CD8-positive, alpha-beta memory T cell (primary cell): ENCODE measurements around the gene NFIX. TPM values are rescaled to one million over a fixed set of nuclear protein-coding genes. Genes with fewer than 3 reads are reported as not detected.

Source experiments
- CTCF ChIA-PET: fragments of 350-600 bp; sonication (Branson Sonifier 250); formaldehyde crosslinking; loops from one replicate; lab custom pipeline; 2021; ENCODE audit warnings: antibody characterized with exemption; lab: Charles Lee
- POLR2A ChIA-PET: fragments of 350-600 bp; sonication (Branson Sonifier 250); formaldehyde crosslinking; loops from one replicate; lab custom pipeline; 2021; ENCODE audit warnings: antibody characterized with exemption; lab: Charles Lee
- DNase-seq, 5 donors: peaks; one replicate each; pipeline versions ENCODE4 v3.0.0 to v3.0.0-alpha.2; 2020 to 2022; ENCODE audit warnings: mixed read lengths in 1 of 5
- H3K27ac ChIP-seq: one replicate; pipeline ENCODE4 v1.7.0; 2013; ENCODE audit warnings: low read depth, mild to moderate bottlenecking, low read length, moderate library complexity
- H3K27me3 ChIP-seq: 2 replicates; pipeline ENCODE4 v1.7.0; 2013; ENCODE audit warnings: low read length, mild to moderate bottlenecking; ENCODE audit not compliant: insufficient read depth, poor library complexity, severe bottlenecking
- H3K36me3 ChIP-seq: 2 replicates; pipeline ENCODE4 v1.7.0; 2013; ENCODE audit warnings: mild to moderate bottlenecking, low read length, moderate library complexity; ENCODE audit not compliant: insufficient read depth
- H3K4me1 ChIP-seq: 2 replicates; pipeline ENCODE4 v1.7.0; 2013; ENCODE audit warnings: mild to moderate bottlenecking, low read length, moderate library complexity; ENCODE audit not compliant: insufficient read depth
- H3K4me3 ChIP-seq: 2 replicates; pipeline ENCODE4 v1.7.0; 2013; ENCODE audit warnings: mild to moderate bottlenecking, low read length
- H3K9me3 ChIP-seq: 2 replicates; pipeline ENCODE4 v1.7.0; 2013; ENCODE audit warnings: mild to moderate bottlenecking, low read length
- H3K27ac Mint-ChIP-seq, 8 donors: one replicate each; pipeline ENCODE4 v1.8.0; 2020 to 2021; ENCODE audit warnings: mixed read lengths in 8 of 8, mild to moderate bottlenecking in 6 of 8, inconsistent platforms in 3 of 8, moderate library complexity in 3 of 8
- H3K27me3 Mint-ChIP-seq, 2 donors: one replicate each; pipeline ENCODE4 v1.8.0; 2020 to 2021; ENCODE audit warnings: mixed read lengths in 2 of 2, mild to moderate bottlenecking in 1 of 2, moderate library complexity in 1 of 2
- H3K36me3 Mint-ChIP-seq, 3 donors: one replicate each; pipeline ENCODE4 v1.8.0; 2020 to 2021; ENCODE audit warnings: mixed read lengths in 3 of 3, inconsistent platforms in 1 of 3, mild to moderate bottlenecking in 1 of 3
- H3K4me1 Mint-ChIP-seq, 3 donors: one replicate each; pipeline ENCODE4 v1.8.0; 2020 to 2021; ENCODE audit warnings: mixed read lengths in 3 of 3, inconsistent platforms in 1 of 3, mild to moderate bottlenecking in 1 of 3
- H3K4me3 Mint-ChIP-seq, 7 donors: one replicate each; pipeline ENCODE4 v1.8.0; 2020 to 2021; ENCODE audit warnings: mixed read lengths in 7 of 7, mild to moderate bottlenecking in 6 of 7, moderate library complexity in 4 of 7, inconsistent platforms in 2 of 7
- H3K9me3 Mint-ChIP-seq, 5 donors: one replicate each; pipeline ENCODE4 v1.8.0; 2020 to 2022; ENCODE audit warnings: mixed read lengths in 5 of 5, mild to moderate bottlenecking in 3 of 5, moderate library complexity in 2 of 5, inconsistent platforms in 1 of 5
- polyA plus RNA-seq: library from polyadenylated mRNA; unstranded; fragments of 300-500 nt; fragmentation: Illumina TruSeq; gene quantifications from one replicate; pipeline ENCODE4 v1.2.3, GENCODE V29; 2021
- total RNA-seq, 2 experiments: library from RNA; stranded (reverse); gene quantifications; one replicate each; pipeline ENCODE4 v1.2.3, GENCODE V29; 2021

Gene NFIX
- total and polyA plus RNA-seq, 3 experiments from 2014 or later, result 0.94 to 2.8 (median 2.3) TPM

GRCh38 chr19:13093407-13094105, 98.3 kb downstream of the NFIX start:
- H3K9me3 Mint-ChIP-seq, result no peaks in the 10 kb centered on the region
- peaks cover 29% of the 10 kb centered on the region for H3K4me1 ChIP-seq
- no peaks in the 10 kb centered on the region for H3K36me3 ChIP-seq
- H3K36me3 Mint-ChIP-seq, result no peaks in the 10 kb centered on the region
- H3K9me3 ChIP-seq, result no peaks in the 10 kb centered on the region
- peak; percentile 66 to 86 (median 72) for DNase-seq
- H3K27me3 Mint-ChIP-seq, result peaks cover 19 to 27% of the 10 kb centered on the region in 2 donors
- ChIA-PET CTCF (interaction anchor here (0.7 to 4.9 kb wide), 21 partner anchors 9 to 211 kb away, joined by 3 to 71 read pairs (median 5); partner anchors contain the start of gene GCDH), POLR2A (no interaction called here)
- H3K4me3 Mint-ChIP-seq, result no peak overlapping the region
- H3K4me3 ChIP-seq, result no peak overlapping the region
- H3K27ac Mint-ChIP-seq, result peak overlapping the region in 1 of 8 donors; percentile 6
- peaks cover 15 to 34% (median 16%) of the 10 kb centered on the region in 3 donors for H3K4me1 Mint-ChIP-seq
- peaks cover 17% of the 10 kb centered on the region for H3K27me3 ChIP-seq
- no peak overlapping the region for H3K27ac ChIP-seq

- peak overlapping the region in 2 of 8 donors; percentile 6 to 55 for H3K27ac Mint-ChIP-seq
- H3K4me3 Mint-ChIP-seq, result no peak overlapping the region
- Histone ChIP-seq H3K27me3 (peaks cover 17% of the 10 kb centered on the region), H3K36me3 (no peaks in the 10 kb centered on the region), H3K4me1 (peaks cover 34% of the 10 kb centered on the region), H3K27ac (no peak overlapping the region), H3K9me3 (no peaks in the 10 kb centered on the region), H3K4me3 (no peak overlapping the region)
- DNase-seq, result no peak
- peaks cover 20 to 39% (median 20%) of the 10 kb centered on the region in 3 donors for H3K4me1 Mint-ChIP-seq
- ChIA-PET POLR2A (interaction anchor here (1.6 kb wide), 1 partner anchor 62 kb away, joined by 4 read pairs; no protein-coding TSS in a partner anchor), CTCF (interaction anchor here (0.8 to 4.9 kb wide), 20 partner anchors 9 to 211 kb away, joined by 3 to 71 read pairs (median 5); partner anchors contain the start of gene GCDH)
- H3K9me3 Mint-ChIP-seq, result no peaks in the 10 kb centered on the region
- peaks cover 20 to 28% of the 10 kb centered on the region in 2 donors for H3K27me3 Mint-ChIP-seq
- no peaks in the 10 kb centered on the region for H3K36me3 Mint-ChIP-seq
These were observed 98.8 kb downstream of the NFIX start for GRCh38 chr19:13094106-13094504.

- H3K4me3 ChIP-seq, result no peak overlapping the region
- no peak for DNase-seq
- POLR2A ChIA-PET, result interaction anchor here (0.6 to 1.6 kb wide), 2 partner anchors 12 to 61 kb away, joined by 4 to 7 read pairs; no protein-coding TSS in a partner anchor
- peaks cover 23 to 46% (median 26%) of the 10 kb centered on the region in 3 donors for H3K4me1 Mint-ChIP-seq
- no peaks in the 10 kb centered on the region for H3K36me3 Mint-ChIP-seq
- no peak overlapping the region for H3K27ac ChIP-seq
- H3K27ac Mint-ChIP-seq, result peak overlapping the region in 3 of 8 donors; percentile 4 to 88 (median 63)
- peaks cover 17% of the 10 kb centered on the region for H3K27me3 ChIP-seq
- H3K9me3 Mint-ChIP-seq, result peaks cover 0 to under 1% (median 0%) of the 10 kb centered on the region in 5 donors
- H3K4me1 ChIP-seq, result peaks cover 40% of the 10 kb centered on the region
- H3K36me3 ChIP-seq, result no peaks in the 10 kb centered on the region
- H3K27me3 Mint-ChIP-seq, result peaks cover 23 to 28% of the 10 kb centered on the region in 2 donors
- no peaks in the 10 kb centered on the region for H3K9me3 ChIP-seq
- no peak overlapping the region for H3K4me3 Mint-ChIP-seq
- CTCF ChIA-PET, result interaction anchor here (0.9 to 4.9 kb wide), 14 partner anchors 10 to 212 kb away, joined by 3 to 71 read pairs (median 6); partner anchors contain the start of gene GCDH
These were observed 99.6 kb downstream of the NFIX start for GRCh38 chr19:13094771-13095392.

DNA sequence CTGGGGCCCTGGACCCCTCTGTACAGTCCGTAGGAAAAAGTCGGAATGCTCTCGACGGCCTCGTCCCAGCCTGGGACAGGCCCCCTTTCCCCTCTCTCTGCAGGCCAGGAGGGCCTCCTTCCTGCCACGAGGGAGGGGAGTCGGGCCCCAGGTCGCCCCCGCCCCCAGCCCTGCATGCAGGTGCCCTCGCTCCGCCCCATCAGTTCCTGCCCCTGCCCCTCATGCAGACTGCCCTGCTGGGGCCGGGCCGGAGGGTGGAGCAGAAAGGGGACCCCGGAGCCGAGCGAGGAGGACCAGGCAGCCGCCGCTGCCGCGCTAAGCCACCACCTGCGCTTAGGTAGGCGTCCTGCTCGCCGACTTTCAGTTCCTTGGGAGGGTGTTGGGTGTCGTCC, 100.1 kb downstream of the NFIX start:
- peaks cover 0 to 4% (median 0%) of the 10 kb centered on the region in 5 donors for H3K9me3 Mint-ChIP-seq
- no peaks in the 10 kb centered on the region for H3K36me3 ChIP-seq
- no peak overlapping the region for H3K27ac ChIP-seq
- DNase-seq, result peak in 1 of 5 donors; percentile 56
- H3K27ac Mint-ChIP-seq, result no peak overlapping the region
- peaks cover 0 to 3% (median 0%) of the 10 kb centered on the region in 3 donors for H3K36me3 Mint-ChIP-seq
- CTCF ChIA-PET, result interaction anchor here (0.9 to 4.9 kb wide), 9 partner anchors 9 to 210 kb away, joined by 3 to 71 read pairs (median 12); no protein-coding TSS in a partner anchor
- H3K4me1 Mint-ChIP-seq, result peaks cover 28 to 51% (median 31%) of the 10 kb centered on the region in 3 donors
- peak overlapping the region in 2 of 7 donors; percentile 71 to 74 for H3K4me3 Mint-ChIP-seq
- no peaks in the 10 kb centered on the region for H3K9me3 ChIP-seq
- H3K4me1 ChIP-seq, result peaks cover 45% of the 10 kb centered on the region
- peaks cover 27 to 28% of the 10 kb centered on the region in 2 donors for H3K27me3 Mint-ChIP-seq
- peaks cover 17% of the 10 kb centered on the region for H3K27me3 ChIP-seq
- POLR2A ChIA-PET, result interaction anchor here (0.6 to 1.6 kb wide), 2 partner anchors 12 to 60 kb away, joined by 4 to 7 read pairs; no protein-coding TSS in a partner anchor
- no peak overlapping the region for H3K4me3 ChIP-seq

DNA sequence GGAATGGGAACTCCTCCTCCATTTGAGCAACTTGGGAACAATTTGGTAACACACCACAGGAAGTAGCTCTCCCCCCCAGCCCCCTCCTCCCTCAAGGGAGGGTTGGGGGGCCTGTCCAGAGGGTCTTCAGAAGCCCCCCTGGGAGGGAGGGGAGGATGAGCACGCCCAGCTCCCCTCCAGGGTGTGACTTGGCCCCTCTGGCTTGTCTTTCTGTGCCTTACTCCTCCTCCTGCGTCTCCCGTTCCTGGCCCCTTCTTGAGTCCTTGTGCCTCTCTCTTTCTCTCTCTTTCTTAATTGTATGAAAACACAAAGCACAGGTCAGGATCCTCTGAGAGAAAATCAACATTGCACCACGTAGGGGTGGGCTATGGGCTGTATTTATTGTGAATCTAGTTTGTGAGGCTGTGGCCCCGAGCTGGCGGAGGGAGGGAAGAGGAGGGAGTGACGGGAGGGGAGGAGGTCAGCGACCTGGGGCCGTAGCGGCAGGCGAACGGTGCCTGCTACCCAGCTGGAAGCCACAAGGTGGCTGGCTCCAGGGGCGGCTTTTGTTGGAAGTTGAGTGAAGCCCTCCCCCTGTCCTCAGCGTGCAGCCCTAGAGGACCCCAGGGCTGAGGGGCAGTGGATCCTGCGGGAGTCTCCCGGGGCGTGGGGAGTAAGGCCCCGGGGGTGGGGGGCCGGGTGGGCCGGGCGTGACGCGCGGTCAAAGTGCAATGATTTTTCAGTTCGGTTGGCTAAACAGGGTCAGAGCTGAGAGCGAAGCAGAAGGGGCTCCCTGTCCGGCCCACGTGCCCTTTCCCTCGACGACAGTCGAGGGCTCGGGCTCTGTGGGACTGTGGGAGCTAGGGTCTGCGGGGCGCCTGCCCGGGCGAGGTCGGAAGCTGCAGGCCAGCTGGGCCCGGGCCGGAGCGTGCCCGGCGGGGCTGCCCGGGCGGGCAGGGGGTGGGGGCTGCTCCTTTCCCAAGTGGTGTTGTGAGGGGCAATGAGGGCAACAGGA, 101.0 kb downstream of the NFIX start:
- peak overlapping the region; percentile 59 for H3K27ac ChIP-seq
- Mint-ChIP-seq H3K4me1 (peaks cover 29 to 58% (median 33%) of the 10 kb centered on the region in 3 donors), H3K27ac (peak overlapping the region in 6 of 8 donors; percentile 7 to 90 (median 56)), H3K9me3 (peaks cover 0 to 4% (median 0%) of the 10 kb centered on the region in 5 donors), H3K36me3 (peaks cover 0 to 3% (median 0%) of the 10 kb centered on the region in 3 donors), H3K4me3 (peak overlapping the region; percentile 1 to 79 (median 67)), H3K27me3 (peaks cover 27 to 28% of the 10 kb centered on the region in 2 donors)
- peaks cover 17% of the 10 kb centered on the region for H3K27me3 ChIP-seq
- peaks cover 53% of the 10 kb centered on the region for H3K4me1 ChIP-seq
- H3K4me3 ChIP-seq, result no peak overlapping the region
- H3K36me3 ChIP-seq, result no peaks in the 10 kb centered on the region
- H3K9me3 ChIP-seq, result no peaks in the 10 kb centered on the region
- ChIA-PET POLR2A (interaction anchor here (0.5 to 1.6 kb wide), 2 partner anchors 49 to 60 kb away, joined by 4 to 5 read pairs; no protein-coding TSS in a partner anchor), CTCF (interaction anchor here (1.1 to 4.9 kb wide), 5 partner anchors 9 to 211 kb away, joined by 3 to 71 read pairs (median 36); no protein-coding TSS in a partner anchor)
- no peak for DNase-seq

DNA sequence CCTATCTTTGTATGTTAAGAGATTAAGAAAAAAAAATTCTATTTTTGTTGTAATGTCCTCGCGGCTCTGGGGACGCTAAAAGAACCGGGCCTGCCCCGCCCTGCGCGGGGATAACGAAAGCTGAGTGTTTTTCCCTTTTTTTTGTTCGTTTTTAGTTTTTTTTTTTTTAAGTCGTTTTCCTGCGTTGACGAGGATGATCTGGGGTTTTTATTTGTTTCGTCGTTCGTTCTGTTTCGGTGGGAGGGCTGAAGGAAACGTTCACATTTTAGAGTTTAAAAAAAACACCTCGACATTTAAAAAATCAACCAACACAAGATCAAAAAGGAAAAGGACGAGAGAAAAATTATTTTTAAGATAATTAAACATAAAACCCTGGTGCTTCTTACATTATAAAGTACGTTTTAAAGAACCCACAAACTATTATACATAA, 101.8 kb downstream of the NFIX start:
- Histone ChIP-seq H3K36me3 (no peaks in the 10 kb centered on the region), H3K27ac (peak overlapping the region; percentile 59), H3K9me3 (no peaks in the 10 kb centered on the region), H3K4me1 (peaks cover 61% of the 10 kb centered on the region), H3K27me3 (peaks cover 17% of the 10 kb centered on the region), H3K4me3 (no peak overlapping the region)
- no peak for DNase-seq
- H3K36me3 Mint-ChIP-seq, result peaks cover 0 to 3% (median 0%) of the 10 kb centered on the region in 3 donors
- H3K9me3 Mint-ChIP-seq, result peaks cover 0 to 4% (median 0%) of the 10 kb centered on the region in 5 donors
- ChIA-PET POLR2A (interaction anchor here (0.6 kb wide), 1 partner anchor 151 kb away, joined by 4 read pairs; no protein-coding TSS in a partner anchor), CTCF (interaction anchor here (4.2 to 4.3 kb wide), 2 partner anchors 36 to 132 kb away, joined by 36 to 45 read pairs; no protein-coding TSS in a partner anchor)
- H3K4me1 Mint-ChIP-seq, result peaks cover 36 to 66% (median 41%) of the 10 kb centered on the region in 3 donors
- H3K27ac Mint-ChIP-seq, result peak overlapping the region in 6 of 8 donors; percentile 37 to 72 (median 69)
- H3K4me3 Mint-ChIP-seq, result peak overlapping the region in 6 of 7 donors; percentile 36 to 79 (median 65)
- H3K27me3 Mint-ChIP-seq, result peaks cover 27 to 28% of the 10 kb centered on the region in 2 donors
